Measurements from ENCODE around the gene CAPN2. TPM values are rescaled to one million over a fixed set of nuclear protein-coding genes. Genes with fewer than 3 reads are reported as not detected.

CAPN2 gene
- total RNA-seq, 1 donor from 2014 or later, result 85.4 TPM

GRCh38 chr1:223748773-223749733, 36.7 kb downstream of the CAPN2 start:
- DNase-seq (ENCODE audit: missing footprints), result peak; percentile 90
- peak; percentile 84 for ATAC-seq
- intact Hi-C loops (cut with DNase I), result loop anchor here (1.0 kb wide), 2 partner anchors 37 to 51 kb away; partner anchors contain the start of gene CAPN2

GRCh38 chr1:223750730-223751570, 38.6 kb downstream of the CAPN2 start:
- no peak for DNase-seq (ENCODE audit: missing footprints)
- ATAC-seq, result no peak
- intact Hi-C loops (cut with DNase I), result no loop called here

GRCh38 chr1:223751696-223752095, 39.4 kb downstream of the CAPN2 start:
- ATAC-seq (no peak), DNase-seq (ENCODE audit: missing footprints) (no peak)
- intact Hi-C loops (cut with DNase I), result no loop called here

GRCh38 chr1:223752721-223753515, 40.6 kb downstream of the CAPN2 start:
- DNase-seq (ENCODE audit: missing footprints) (no peak), ATAC-seq (no peak)
- intact Hi-C loops (cut with DNase I), result no loop called here

- intact Hi-C loops (cut with DNase I), result no loop called here
- no peak for DNase-seq (ENCODE audit: missing footprints)
- ATAC-seq, result no peak
Observed at GRCh38 chr1:223754681-223755431, 42.5 kb downstream of the CAPN2 start.

GRCh38 chr1:223755432-223755792, 43.1 kb downstream of the CAPN2 start:
- DNase-seq (ENCODE audit: missing footprints), result no peak
- intact Hi-C loops (cut with DNase I), result no loop called here

GRCh38 chr1:223755992-223756775, 43.8 kb downstream of the CAPN2 start:
- intact Hi-C loops (cut with DNase I), result no loop called here
- DNase-seq (ENCODE audit: missing footprints), result no peak
- ATAC-seq, result peak; percentile 38

More at GRCh38 chr1:223755432-223755792, 43.1 kb downstream of the CAPN2 start:
- ATAC-seq, result no peak

GRCh38 chr1:223756806-223757700, 44.7 kb downstream of the CAPN2 start:
- DNase-seq (ENCODE audit: missing footprints) (no peak), ATAC-seq (no peak)
- intact Hi-C loops (cut with DNase I), result no loop called here

GRCh38 chr1:223758734-223759133, 46.4 kb downstream of the CAPN2 start:
- DNase-seq (ENCODE audit: missing footprints) (no peak), ATAC-seq (no peak)
- intact Hi-C loops (cut with DNase I), result no loop called here

- no peak for ATAC-seq
- DNase-seq (ENCODE audit: missing footprints), result no peak
- intact Hi-C loops (cut with DNase I), result no loop called here
Observed at GRCh38 chr1:223759273-223759672, 46.9 kb downstream of the CAPN2 start.

GRCh38 chr1:223760833-223761232, 48.5 kb downstream of the CAPN2 start:
- intact Hi-C loops (cut with DNase I), result no loop called here
- no peak for ATAC-seq
- no peak for DNase-seq (ENCODE audit: missing footprints)

- no peak for ATAC-seq
- intact Hi-C loops (cut with DNase I), result no loop called here
- DNase-seq (ENCODE audit: missing footprints), result no peak
Observed at GRCh38 chr1:223761411-223761810, 49.1 kb downstream of the CAPN2 start.

- intact Hi-C loops (cut with DNase I), result no loop called here
- no peak for ATAC-seq
Observed at GRCh38 chr1:223763251-223763650, 50.9 kb downstream of the CAPN2 start.

GRCh38 chr1:223763881-223764280, 51.5 kb downstream of the CAPN2 start:
- DNase-seq (ENCODE audit: missing footprints) (no peak), ATAC-seq (no peak)
- intact Hi-C loops (cut with DNase I), result no loop called here

More at GRCh38 chr1:223763251-223763650, 50.9 kb downstream of the CAPN2 start:
- no peak for DNase-seq (ENCODE audit: missing footprints)

- intact Hi-C loops (cut with DNase I), result no loop called here
- DNase-seq (ENCODE audit: missing footprints), result peak; percentile 80
- peak; percentile 98 for ATAC-seq
Observed at GRCh38 chr1:223765036-223765718, 52.8 kb downstream of the CAPN2 start.

Measured in Right ventricle myocardium inferior (tissue), 1 donor.